ENCODE data around the gene CHMP1A. TPM values are rescaled to one million over a fixed set of nuclear protein-coding genes. Genes with fewer than 3 reads are reported as not detected.

Gene CHMP1A
- total RNA-seq, 3 donors from 2014 or later (not counting 1 experiment from before 2014, with no cell fraction given), result 124 to 135 (median 134) TPM

- H3K4me3 Mint-ChIP-seq, result no peak overlapping the region
- H3K27ac Mint-ChIP-seq, result no peak overlapping the region
- peak in 1 of 2 donors; percentile 7 for DNase-seq
- TF ChIP-seq CTCF (IDR thresholded peaks at IDR 0.05), result no peak
- peaks cover 6 to 18% of the 10 kb centered on the region in 2 donors for H3K4me1 Mint-ChIP-seq
- Histone ChIP-seq H3K27ac (ENCODE audit: low read length) (no peak overlapping the region), H3K36me3 (ENCODE audit: control insufficient read depth, insufficient read depth, low read length) (no peaks in the 10 kb centered on the region), H3K27me3 (ENCODE audit: control insufficient read depth, insufficient read depth, low read length) (no peaks in the 10 kb centered on the region), H3K9me3 (ENCODE audit: control insufficient read depth, insufficient read depth, low read length) (no peaks in the 10 kb centered on the region), H3K4me3 (ENCODE audit: low read length) (no peak overlapping the region), H3K4me1 (ENCODE audit: control insufficient read depth, insufficient read depth, low read length) (peaks cover 28% of the 10 kb centered on the region)
- no peaks in the 10 kb centered on the region for H3K27me3 Mint-ChIP-seq (ENCODE audit: low read depth in 2 of 2)
- H3K9me3 Mint-ChIP-seq, result no peaks in the 10 kb centered on the region
- intact Hi-C loops (cut with micrococcal nuclease), result no loop called here
- 89% methylated on average over 13 of the region's 13 CpGs for WGBS (ENCODE audit: insufficient coverage)
- H3K36me3 Mint-ChIP-seq, result no peaks in the 10 kb centered on the region
- no peak for ATAC-seq
These were observed 46.8 kb upstream of the CHMP1A start for GRCh38 chr16:89704281-89704680.

- Mint-ChIP-seq H3K36me3 (no peaks in the 10 kb centered on the region), H3K9me3 (no peaks in the 10 kb centered on the region), H3K4me3 (peak within 1 kb of the TSS; percentile 86), H3K27me3 (ENCODE audit: low read depth in 2 of 2) (no peaks in the 10 kb centered on the region), H3K4me1 (peaks cover 9 to 23% of the 10 kb centered on the region in 2 donors), H3K27ac (peak within 1 kb of the TSS; percentile 81 to 86)
- under 1% methylated on average over 97 of the region's 97 CpGs for WGBS (ENCODE audit: insufficient coverage)
- DNase-seq (peak; percentile 95 to 98), ATAC-seq (peak; percentile 75 to 92 (median 77))
- H3K27ac ChIP-seq (ENCODE audit: low read length), result peak within 1 kb of the TSS; percentile 83
- H3K36me3 ChIP-seq (ENCODE audit: control insufficient read depth, insufficient read depth, low read length), result peaks cover 3% of the 10 kb centered on the region
- peaks cover 36% of the 10 kb centered on the region for H3K4me1 ChIP-seq (ENCODE audit: control insufficient read depth, insufficient read depth, low read length)
- H3K9me3 ChIP-seq (ENCODE audit: control insufficient read depth, insufficient read depth, low read length), result no peaks in the 10 kb centered on the region
- no peak for TF ChIP-seq CTCF (IDR thresholded peaks at IDR 0.05)
- H3K4me3 ChIP-seq (ENCODE audit: low read length), result peak within 1 kb of the TSS; percentile 68
- no peaks in the 10 kb centered on the region for H3K27me3 ChIP-seq (ENCODE audit: control insufficient read depth, insufficient read depth, low read length)
- intact Hi-C loops (cut with micrococcal nuclease), result loop anchor here (2.0 kb wide), 2 partner anchors 15 to 159 kb away; partner anchors contain the start of gene CDK10
These were observed 44.2 kb upstream of the CHMP1A start, which contains the start of gene SPATA2L for GRCh38 chr16:89701425-89702406. Gene SPATA2L, minus strand, starts transcription at chr16:89701705. Its CDS starts 473 bp downstream, at chr16:89701232.

- intact Hi-C loops (cut with micrococcal nuclease), result loop anchor here (1.0 to 2.0 kb wide), 4 partner anchors 14 to 160 kb away; partner anchors contain the start of gene CDK10
- Histone ChIP-seq H3K27me3 (ENCODE audit: control insufficient read depth, insufficient read depth, low read length) (no peaks in the 10 kb centered on the region), H3K36me3 (ENCODE audit: control insufficient read depth, insufficient read depth, low read length) (peaks cover 3% of the 10 kb centered on the region), H3K9me3 (ENCODE audit: control insufficient read depth, insufficient read depth, low read length) (no peaks in the 10 kb centered on the region), H3K27ac (ENCODE audit: low read length) (peak overlapping the region; percentile 83), H3K4me3 (ENCODE audit: low read length) (peak overlapping the region; percentile 68), H3K4me1 (ENCODE audit: control insufficient read depth, insufficient read depth, low read length) (peaks cover 40% of the 10 kb centered on the region)
- Mint-ChIP-seq H3K36me3 (no peaks in the 10 kb centered on the region), H3K9me3 (no peaks in the 10 kb centered on the region), H3K4me1 (peaks cover 11 to 28% of the 10 kb centered on the region in 2 donors), H3K27me3 (ENCODE audit: low read depth in 2 of 2) (no peaks in the 10 kb centered on the region), H3K27ac (peak overlapping the region; percentile 81 to 86), H3K4me3 (peak overlapping the region; percentile 86)
- ATAC-seq, result peak; percentile 21 to 46 (median 29)
- whole genome bisulfite sequencing (ENCODE audit: insufficient coverage), result 2% methylated on average over 78 of the region's 78 CpGs
- peak; percentile 58 to 85 for DNase-seq
- peak; percentile 47 for TF ChIP-seq CTCF (IDR thresholded peaks at IDR 0.05)
These were observed 43.3 kb upstream of the CHMP1A start for GRCh38 chr16:89700649-89701424.
